ENCODE results near the gene MED13L. TPM values are rescaled to one million over a fixed set of nuclear protein-coding genes. Genes with fewer than 3 reads are reported as not detected.

MED13L gene
- total and polyA plus RNA-seq, 8 donors, result 10.3 to 93.8 (median 53.0) TPM

DNA sequence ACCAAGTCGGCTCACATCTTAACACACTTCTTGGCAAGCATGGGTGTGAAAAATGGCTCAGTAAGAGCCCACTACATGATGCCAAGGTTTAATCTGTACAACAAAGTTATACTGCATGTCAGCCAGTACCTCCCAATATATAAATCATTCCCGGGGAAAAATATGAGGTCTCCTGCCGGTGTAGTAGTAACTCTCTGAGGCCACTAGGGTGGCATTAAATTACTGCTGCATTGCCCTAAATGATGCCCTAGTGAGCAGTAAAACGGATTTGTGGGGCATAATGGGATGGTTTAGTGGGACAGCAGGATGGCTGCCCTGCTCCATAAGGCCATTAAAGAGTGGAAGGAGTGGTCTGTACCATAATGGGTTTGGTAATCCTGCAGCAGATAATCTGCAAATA is 267.7 kb downstream of the MED13L start:
- Histone ChIP-seq H3K27me3 (no peaks in the 10 kb centered on the region), H3K36me3 (peaks cover 0 to 55% (median 16%) of the 10 kb centered on the region in 3 donors), H3K4me3 (no peak overlapping the region), H3K27ac (no peak overlapping the region), H3K4me1 (no peaks in the 10 kb centered on the region), H3K9me3 (no peaks in the 10 kb centered on the region)
- intact Hi-C loops (cut with DNase I), result loop anchor here in 1 of 3 donors (10.0 kb wide), 2 partner anchors 595 to 695 kb away; no protein-coding TSS in a partner anchor
- WGBS, 2 donors, result 83 to 84% methylated on average over 4 of the region's 4 CpGs
- DNase-seq (no peak), FAIRE-seq (no peak), ATAC-seq (peak in 1 of 4 donors; percentile 21)
- TF ChIP-seq, protein P1, sequence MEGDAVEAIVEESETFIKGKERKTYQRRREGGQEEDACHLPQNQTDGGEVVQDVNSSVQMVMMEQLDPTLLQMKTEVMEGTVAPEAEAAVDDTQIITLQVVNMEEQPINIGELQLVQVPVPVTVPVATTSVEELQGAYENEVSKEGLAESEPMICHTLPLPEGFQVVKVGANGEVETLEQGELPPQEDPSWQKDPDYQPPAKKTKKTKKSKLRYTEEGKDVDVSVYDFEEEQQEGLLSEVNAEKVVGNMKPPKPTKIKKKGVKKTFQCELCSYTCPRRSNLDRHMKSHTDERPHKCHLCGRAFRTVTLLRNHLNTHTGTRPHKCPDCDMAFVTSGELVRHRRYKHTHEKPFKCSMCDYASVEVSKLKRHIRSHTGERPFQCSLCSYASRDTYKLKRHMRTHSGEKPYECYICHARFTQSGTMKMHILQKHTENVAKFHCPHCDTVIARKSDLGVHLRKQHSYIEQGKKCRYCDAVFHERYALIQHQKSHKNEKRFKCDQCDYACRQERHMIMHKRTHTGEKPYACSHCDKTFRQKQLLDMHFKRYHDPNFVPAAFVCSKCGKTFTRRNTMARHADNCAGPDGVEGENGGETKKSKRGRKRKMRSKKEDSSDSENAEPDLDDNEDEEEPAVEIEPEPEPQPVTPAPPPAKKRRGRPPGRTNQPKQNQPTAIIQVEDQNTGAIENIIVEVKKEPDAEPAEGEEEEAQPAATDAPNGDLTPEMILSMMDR (IDR thresholded peaks at IDR 0.05), result no peak

- H3K36me3 ChIP-seq, result peaks cover 0 to 53% (median 16%) of the 10 kb centered on the region in 3 donors
- TF ChIP-seq, protein P1 (IDR thresholded peaks at IDR 0.05), result no peak
- no peaks in the 10 kb centered on the region for H3K4me1 ChIP-seq
- intact Hi-C loops (cut with DNase I), result loop anchor here in 1 of 3 donors (10.0 kb wide), 2 partner anchors 599 to 699 kb away; no protein-coding TSS in a partner anchor
- no peak for DNase-seq
- ATAC-seq, result no peak
- no peak for FAIRE-seq
- WGBS, 2 donors, result 59 to 67% methylated on average over 2 of the region's 2 CpGs
- H3K4me3 ChIP-seq, result no peak overlapping the region
- H3K27me3 ChIP-seq, result no peaks in the 10 kb centered on the region
- no peak overlapping the region for H3K27ac ChIP-seq
- no peaks in the 10 kb centered on the region for H3K9me3 ChIP-seq
Observed at GRCh38 chr12:116006141-116006540, 271.4 kb downstream of the MED13L start.

- H3K4me3 ChIP-seq, result no peak overlapping the region
- FAIRE-seq (no peak), ATAC-seq (no peak), DNase-seq (no peak)
- no peaks in the 10 kb centered on the region for H3K27me3 ChIP-seq
- 94 to 97% methylated on average over 6 of the region's 6 CpGs for WGBS, 2 donors
- TF ChIP-seq, protein P1 (IDR thresholded peaks at IDR 0.05), result no peak
- H3K27ac ChIP-seq, result no peak overlapping the region
- H3K9me3 ChIP-seq, result no peaks in the 10 kb centered on the region
- intact Hi-C loops (cut with DNase I), result loop anchor here in 1 of 3 donors (10.0 kb wide), 2 partner anchors 602 to 702 kb away; no protein-coding TSS in a partner anchor
- peaks cover 5 to 9% (median 6%) of the 10 kb centered on the region in 3 donors for H3K4me1 ChIP-seq
- peaks cover 0 to 36% (median 6%) of the 10 kb centered on the region in 3 donors for H3K36me3 ChIP-seq
Observed at GRCh38 chr12:116002890-116003536, 274.5 kb downstream of the MED13L start.

GRCh38 chr12:116000252-116000651 is 277.2 kb downstream of the MED13L start:
- no peak for DNase-seq
- H3K4me3 ChIP-seq, result no peak overlapping the region
- peaks cover 5 to 9% (median 6%) of the 10 kb centered on the region in 3 donors for H3K4me1 ChIP-seq
- no peak for ATAC-seq
- FAIRE-seq, result no peak
- WGBS, 2 donors, result 83 to 87% methylated on average over 5 of the region's 5 CpGs
- H3K27me3 ChIP-seq, result no peaks in the 10 kb centered on the region
- H3K36me3 ChIP-seq, result peaks cover 0 to 33% (median 0%) of the 10 kb centered on the region in 3 donors
- no peaks in the 10 kb centered on the region for H3K9me3 ChIP-seq
- TF ChIP-seq, protein P1 (IDR thresholded peaks at IDR 0.05), result no peak
- H3K27ac ChIP-seq, result no peak overlapping the region
- intact Hi-C loops (cut with DNase I), result loop anchor here in 1 of 3 donors (10.0 kb wide), 2 partner anchors 605 to 705 kb away; no protein-coding TSS in a partner anchor

- Histone ChIP-seq H3K4me1 (peaks cover 5 to 9% (median 6%) of the 10 kb centered on the region in 3 donors), H3K27me3 (no peaks in the 10 kb centered on the region), H3K27ac (no peak overlapping the region), H3K9me3 (no peaks in the 10 kb centered on the region), H3K36me3 (peaks cover 0 to 30% (median 0%) of the 10 kb centered on the region in 3 donors), H3K4me3 (no peak overlapping the region)
- 49 to 54% methylated on average over 2 of the region's 2 CpGs for WGBS, 2 donors
- DNase-seq (no peak), FAIRE-seq (peak; percentile 86), ATAC-seq (no peak)
- intact Hi-C loops (cut with DNase I), result loop anchor here in 2 of 3 donors (10.0 kb wide), 2 partner anchors 245 to 715 kb away; no protein-coding TSS in a partner anchor
- TF ChIP-seq, protein P1 (IDR thresholded peaks at IDR 0.05), result no peak
Observed at GRCh38 chr12:115999582-115999981, 277.9 kb downstream of the MED13L start.

Measured in pancreas (tissue), 10 donors.